GM23338 (cell line): ENCODE data around the gene MIDN.

Experiments
- CTCF ChIP-seq, 2 experiments: fragments of 200-600 bp in 1 of 2; sonication (generic) in 1 of 2; conservative IDR thresholded peaks; 2 replicates each; pipeline versions ENCODE4 v1.5.1 to v1.6.1; 2016 to 2017; ENCODE audit warnings: antibody characterized with exemption in 2 of 2, low read depth in 2 of 2, mild to moderate bottlenecking in 2 of 2, moderate library complexity in 1 of 2
- EZH2 ChIP-seq: fragments of 200-600 bp; sonication (generic); IDR thresholded peaks from one replicate; pipeline ENCODE4 v1.8.0; 2017; ENCODE audit warnings: antibody characterized with exemption, mild to moderate bottlenecking, low read depth; ENCODE audit not compliant: unreplicated experiment
- JUNB ChIP-seq: IDR thresholded peaks from one replicate; pipeline ENCODE4 v1.6.1; 2016; ENCODE audit warnings: antibody characterized with exemption; ENCODE audit not compliant: unreplicated experiment

- no peak for TF ChIP-seq JUNB
- TF ChIP-seq EZH2 = no peak
- TF ChIP-seq CTCF (conservative IDR thresholded peaks at IDR 0.05; ENCODE audit: low read depth in 2 of 2) = no peak
Observed at GRCh38 chr19:1278713-1279660, 30.6 kb downstream of the MIDN start.
